Heart right ventricle (tissue), 16 donors: ENCODE data around the gene RIMKLA. TPM values are rescaled to one million over a fixed set of nuclear protein-coding genes. Genes with fewer than 3 reads are reported as not detected.

ENCODE experiments used
- ATAC-seq, 8 donors: fragments of 200-7000 bp; cut with Tn5 transposase; one replicate each; pipeline ENCODE4 v1.9.1; 2020; ENCODE audit warnings: mild to moderate bottlenecking in 8 of 8, moderate library complexity in 8 of 8, moderate number of reproducible peaks in 1 of 8
- DNase-seq, 2 donors: peaks; one replicate each; pipeline ENCODE4 v3.0.0-alpha.2; 2020
- H3K27ac ChIP-seq, 10 donors: fragments of 200-600 bp; sonication (generic) in 2 of 10; one replicate each; pipeline versions ENCODE4 v1.5.0 to v1.8.0; 2020 to 2022; ENCODE audit warnings: mild to moderate bottlenecking in 3 of 10
- H3K27me3 ChIP-seq, 7 donors: fragments of 200-600 bp; one replicate each; pipeline ENCODE4 v1.8.0; 2021 to 2022; ENCODE audit warnings: mild to moderate bottlenecking in 2 of 7
- H3K36me3 ChIP-seq, 9 donors: fragments of 200-600 bp; sonication (generic) in 1 of 9; one replicate each; pipeline versions ENCODE4 v1.5.0 to v1.8.0; 2020 to 2022; ENCODE audit warnings: mild to moderate bottlenecking in 2 of 9
- H3K4me1 ChIP-seq, 9 donors: fragments of 200-600 bp; sonication (generic) in 1 of 9; one replicate each; pipeline versions ENCODE4 v1.5.0 to v1.8.0; 2020 to 2022; ENCODE audit warnings: mild to moderate bottlenecking in 4 of 9
- H3K4me3 ChIP-seq, 10 donors: fragments of 200-600 bp; sonication (generic) in 2 of 10; one replicate each; pipeline versions ENCODE4 v1.5.0 to v1.8.0; 2020 to 2022; ENCODE audit warnings: mild to moderate bottlenecking in 7 of 10, moderate library complexity in 2 of 10
- H3K9me3 ChIP-seq, 11 donors: fragments of 200-600 bp in 10 of 11; sonication (generic) in 2 of 11; one replicate each; pipeline versions ENCODE4 v1.5.0 to v1.8.0; 2013 to 2022; ENCODE audit warnings: mild to moderate bottlenecking in 2 of 11, control low read depth in 1 of 11, moderate library complexity in 1 of 11
- WGBS, 2 donors: extraction: QIAGEN DNeasy Blood & Tissue Kit; methylation state at CpG; one replicate each; pipeline ENCODE4 v1.1.7; 2013; ENCODE audit warnings: inconsistent platforms in 1 of 2; 5-methylcytosine and 5-hydroxymethylcytosine counted together
- intact Hi-C, 10 donors: fragments of 100-400 bp; cut with DNase I; formaldehyde crosslinking; loops; one replicate each; pipeline versions ENCODE4 v1.11.1 to v1.14.2; 2022
- polyA plus RNA-seq, 2 donors: library from polyadenylated mRNA; stranded (reverse); fragments of 200-250 nt; gene quantifications; one replicate each; pipeline ENCODE4 v1.2.3, GENCODE V29; 2013
- total RNA-seq, 10 donors: library from RNA; stranded (reverse); fragmentation: NEBNext Ultra II Directional in 3 of 10; extraction: Animal tissue kit (Norgen Biotek cat#: 25700) in 3 of 10; gene quantifications; one replicate each; pipeline versions ENCODE4 v1.2.1 to v1.2.4, GENCODE V29; 2021 to 2023
- TF ChIP-seq, protein P1 (sequence below), 9 donors: fragments of 200-600 bp; sonication (generic) in 2 of 9; IDR thresholded peaks; one replicate each; pipeline versions ENCODE4 v1.5.0 to v1.8.0; 2021 to 2022; ENCODE audit warnings: antibody characterized with exemption in 9 of 9, mild to moderate bottlenecking in 5 of 9, moderate library complexity in 1 of 9
- donor health status: Arrhythmogenic right ventricular cardiomyopathy.
- donor health status: ischemic (EF 13 %, LVEDD 7.1; RV severe dilation, severe dysfunction).
- donor health status: healthy with polysubstance abuse.
- donor health status: DM: no; HTN: yes; CAD: no.
- donor health status: DM: no; HTN: no; CAD: no.
- donor health status: ischemic (EF 25% LVEDD 6.9; RV normal size, moderate dysfunction).
- donor health status: ischemic (EF 25% LVEDD 5.7; RV mildly dilated, moderate dysfunction).
- donor health status: healthy.
- donor health status: DM: yes; HTN: yes; CAD: no.
- donor health status: Ischemic cardiomyopathy.
- donor health status: ischemic (EF 35%, LVEDD 5.7; RV mildly dilated, moderate dysfunction).
- donor health status: nonischemic (EF 11% LVEDD 7.7; RV severe dilation, severe dysfunction).
- donor health status: DM: yes; HTN: yes; CAD: no.
- donor health status: PGD.
- donor health status: ischemic (EF 29% LVEDD 5.4; RV normal size, mild dysfunction).
- donor health status: nonischemic (EF 23%, LVEDD 6.1; RV moderate dilation, normal function).

Gene RIMKLA
- total and polyA plus RNA-seq, 12 donors = 0.80 to 16.7 (median 8.3) TPM

DNA sequence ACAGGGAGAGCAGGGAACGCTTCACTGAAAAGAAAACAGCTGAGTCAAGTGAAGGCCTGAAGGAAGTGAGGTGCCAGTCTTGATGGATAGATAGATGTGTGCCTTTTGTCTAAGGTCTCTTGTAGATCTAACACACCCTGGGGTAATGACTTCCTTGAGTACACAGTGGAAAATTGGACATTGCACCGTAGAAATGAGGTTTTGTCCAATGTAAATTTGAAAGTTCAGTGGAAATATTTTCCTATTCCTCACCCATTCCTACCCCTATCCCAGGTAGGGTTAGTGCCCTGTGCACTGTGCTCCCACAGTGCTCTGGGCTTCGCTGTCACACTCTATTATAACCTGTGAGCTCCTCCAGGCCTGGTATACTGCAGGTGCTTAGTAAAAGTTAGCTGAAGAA is 50.9 kb downstream of the RIMKLA start:
- TF ChIP-seq, protein P1, sequence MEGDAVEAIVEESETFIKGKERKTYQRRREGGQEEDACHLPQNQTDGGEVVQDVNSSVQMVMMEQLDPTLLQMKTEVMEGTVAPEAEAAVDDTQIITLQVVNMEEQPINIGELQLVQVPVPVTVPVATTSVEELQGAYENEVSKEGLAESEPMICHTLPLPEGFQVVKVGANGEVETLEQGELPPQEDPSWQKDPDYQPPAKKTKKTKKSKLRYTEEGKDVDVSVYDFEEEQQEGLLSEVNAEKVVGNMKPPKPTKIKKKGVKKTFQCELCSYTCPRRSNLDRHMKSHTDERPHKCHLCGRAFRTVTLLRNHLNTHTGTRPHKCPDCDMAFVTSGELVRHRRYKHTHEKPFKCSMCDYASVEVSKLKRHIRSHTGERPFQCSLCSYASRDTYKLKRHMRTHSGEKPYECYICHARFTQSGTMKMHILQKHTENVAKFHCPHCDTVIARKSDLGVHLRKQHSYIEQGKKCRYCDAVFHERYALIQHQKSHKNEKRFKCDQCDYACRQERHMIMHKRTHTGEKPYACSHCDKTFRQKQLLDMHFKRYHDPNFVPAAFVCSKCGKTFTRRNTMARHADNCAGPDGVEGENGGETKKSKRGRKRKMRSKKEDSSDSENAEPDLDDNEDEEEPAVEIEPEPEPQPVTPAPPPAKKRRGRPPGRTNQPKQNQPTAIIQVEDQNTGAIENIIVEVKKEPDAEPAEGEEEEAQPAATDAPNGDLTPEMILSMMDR (IDR thresholded peaks at IDR 0.05) = no peak
- Histone ChIP-seq H3K27me3 (no peaks in the 10 kb centered on the region), H3K27ac (no peak overlapping the region), H3K4me1 (peaks cover 0 to 21% (median 3%) of the 10 kb centered on the region in 9 donors), H3K4me3 (no peak overlapping the region), H3K9me3 (no peaks in the 10 kb centered on the region), H3K36me3 (no peaks in the 10 kb centered on the region)
- intact Hi-C loops = no loop called here
- ATAC-seq = no peak
- 83 to 93% methylated on average over 3 of the region's 3 CpGs for WGBS, 2 donors
- DNase-seq = no peak

DNA sequence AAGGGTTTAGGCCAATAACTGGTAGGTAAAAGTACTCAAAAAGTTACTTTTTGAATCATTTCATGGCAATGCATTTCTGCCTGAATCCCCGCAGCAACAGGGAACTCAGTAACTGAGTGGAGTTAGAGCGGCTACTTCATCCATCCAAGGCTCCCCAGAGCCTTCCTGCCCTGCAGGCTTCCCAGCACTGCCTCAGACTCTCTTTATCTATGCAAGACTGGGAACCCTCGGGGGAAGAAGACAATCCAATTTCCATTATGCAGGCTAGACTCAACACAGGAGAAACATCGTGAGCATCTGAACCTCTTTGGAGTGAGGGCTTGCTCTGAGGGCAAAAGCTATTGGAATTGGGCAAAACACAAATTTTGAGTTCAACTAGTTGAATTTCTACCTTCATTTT is 52.1 kb downstream of the RIMKLA start:
- TF ChIP-seq, protein P1 (IDR thresholded peaks at IDR 0.05) = no peak
- H3K4me3 ChIP-seq = no peak overlapping the region
- intact Hi-C loops = no loop called here

DNA sequence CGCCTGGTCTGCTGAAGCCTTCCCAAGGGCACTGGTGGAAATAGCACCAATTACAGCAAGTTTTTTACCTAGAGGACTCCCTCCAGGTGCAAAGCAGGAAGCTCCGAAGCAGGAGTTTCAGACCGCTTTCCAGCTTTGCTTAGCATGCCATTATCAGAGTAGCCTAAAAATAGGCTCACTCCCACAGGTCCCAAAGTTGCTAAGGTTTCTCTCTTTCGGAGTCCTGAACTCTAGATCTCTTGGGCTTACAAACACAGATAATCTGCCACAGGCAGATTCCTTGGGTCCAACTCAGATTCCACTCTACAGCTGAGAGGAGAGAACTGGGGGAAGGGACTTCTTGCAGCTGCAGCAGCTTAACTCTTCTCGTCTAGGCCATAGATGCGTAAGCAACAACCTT is 52.8 kb downstream of the RIMKLA start:
- no peak overlapping the region for H3K27ac ChIP-seq
- ATAC-seq (peak in 2 of 8 donors; percentile 21 to 25), DNase-seq (no peak)
- H3K4me3 ChIP-seq = no peak overlapping the region
- H3K36me3 ChIP-seq = no peaks in the 10 kb centered on the region
- H3K4me1 ChIP-seq = peaks cover 0 to 14% (median 0%) of the 10 kb centered on the region in 9 donors
- intact Hi-C loops = no loop called here
- no peaks in the 10 kb centered on the region for H3K27me3 ChIP-seq
- WGBS, 2 donors = 46 to 49% methylated on average over 6 of the region's 6 CpGs
- TF ChIP-seq, protein P1 (IDR thresholded peaks at IDR 0.05) = no peak
- no peaks in the 10 kb centered on the region for H3K9me3 ChIP-seq

More for the DNA sequence above, 52.1 kb downstream of the RIMKLA start:
- no peaks in the 10 kb centered on the region for H3K27me3 ChIP-seq
- no peak overlapping the region for H3K27ac ChIP-seq
- ATAC-seq (no peak), DNase-seq (no peak)
- H3K4me1 ChIP-seq = peaks cover 0 to 14% (median 0%) of the 10 kb centered on the region in 9 donors
- WGBS, 2 donors = 69 to 72% methylated on average over 4 of the region's 4 CpGs
- H3K9me3 ChIP-seq = no peaks in the 10 kb centered on the region
- no peaks in the 10 kb centered on the region for H3K36me3 ChIP-seq

DNA sequence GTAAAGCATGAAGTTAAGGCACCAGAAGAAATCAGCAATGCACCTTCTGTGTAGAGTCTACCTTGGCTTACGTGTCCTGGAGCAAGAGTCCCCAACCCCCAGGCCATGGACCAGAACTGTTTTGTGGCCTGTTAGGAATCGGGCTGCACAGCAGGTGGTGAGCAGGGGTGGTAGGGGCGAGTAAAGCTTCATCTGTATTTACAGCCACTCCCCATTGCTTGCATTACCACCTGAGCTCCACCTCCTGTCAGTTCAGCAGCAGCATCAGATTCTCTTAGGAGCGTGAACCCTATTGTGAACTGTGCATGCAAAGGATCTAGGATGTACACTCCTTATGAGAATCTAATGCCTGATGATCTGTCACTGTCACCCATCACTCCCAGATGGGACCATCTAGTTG is 53.7 kb downstream of the RIMKLA start:
- Histone ChIP-seq H3K4me1 (peaks cover 0 to 14% (median 0%) of the 10 kb centered on the region in 9 donors), H3K9me3 (no peaks in the 10 kb centered on the region), H3K27ac (no peak overlapping the region), H3K27me3 (no peaks in the 10 kb centered on the region), H3K36me3 (no peaks in the 10 kb centered on the region), H3K4me3 (no peak overlapping the region)
- TF ChIP-seq, protein P1 (IDR thresholded peaks at IDR 0.05) = no peak
- ATAC-seq (no peak), DNase-seq (no peak)
- intact Hi-C loops = no loop called here
- 94 to 96% methylated on average over 4 of the region's 4 CpGs for WGBS, 2 donors
